Dedifferentiated amniotic fluid mesenchymal stem cell (primary cell): ENCODE measurements around the gene CD164.
A peak's percentile ranks its signal among the peaks of the same experiment; 100 is the strongest.
"Not testable (repeated sequence)": the region's sequence is repeated elsewhere in the genome, so short reads cannot be mapped to it uniquely, and the experiment has no call there.

Source experiments
- DNase-seq: peaks from one replicate; pipeline ENCODE4 v3.0.0-alpha.2; 2016; ENCODE audit errors: extremely low spot score

Gene CD164

DNA sequence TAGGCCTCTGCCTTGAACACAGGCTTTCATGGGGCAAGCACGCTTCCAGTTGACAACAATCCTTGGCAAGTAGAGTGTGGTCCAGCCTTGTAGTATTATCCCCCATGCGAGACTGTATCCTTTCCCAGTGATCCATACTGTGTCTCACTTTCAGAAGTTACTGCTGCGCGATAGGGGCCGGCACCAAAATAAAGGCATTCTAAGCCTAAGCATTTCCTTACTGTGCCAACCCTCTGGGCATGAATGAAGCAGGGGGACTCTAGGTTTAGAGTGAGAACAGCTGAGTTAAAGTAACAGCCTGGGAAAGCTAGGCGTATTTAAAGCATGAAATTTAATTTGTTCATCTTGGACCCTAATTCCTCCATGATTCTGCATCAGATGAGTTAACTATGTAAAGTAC is 39.4 kb downstream of the CD164 start:
- DNase-seq: no peak

DNA sequence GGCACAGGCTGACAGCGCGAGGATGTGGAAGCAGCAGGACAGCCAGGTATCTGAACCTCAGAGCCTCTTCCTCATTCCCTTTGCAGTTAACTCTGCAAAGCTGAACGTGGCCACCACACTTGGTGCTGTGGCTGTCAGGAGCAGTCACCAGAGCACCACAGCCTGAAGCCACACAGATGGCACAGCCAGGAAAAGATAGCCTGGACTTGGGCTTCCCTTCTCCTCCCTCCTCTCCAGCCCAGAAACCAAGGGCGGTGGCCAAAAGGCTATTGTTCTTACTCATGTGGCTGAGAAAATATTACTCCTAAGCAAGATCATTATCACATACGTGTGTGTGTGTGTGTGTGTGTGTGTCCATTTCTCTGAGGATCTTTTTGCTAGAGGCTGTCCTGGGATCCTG is 39.8 kb downstream of the CD164 start:
- DNase-seq: no peak

DNA sequence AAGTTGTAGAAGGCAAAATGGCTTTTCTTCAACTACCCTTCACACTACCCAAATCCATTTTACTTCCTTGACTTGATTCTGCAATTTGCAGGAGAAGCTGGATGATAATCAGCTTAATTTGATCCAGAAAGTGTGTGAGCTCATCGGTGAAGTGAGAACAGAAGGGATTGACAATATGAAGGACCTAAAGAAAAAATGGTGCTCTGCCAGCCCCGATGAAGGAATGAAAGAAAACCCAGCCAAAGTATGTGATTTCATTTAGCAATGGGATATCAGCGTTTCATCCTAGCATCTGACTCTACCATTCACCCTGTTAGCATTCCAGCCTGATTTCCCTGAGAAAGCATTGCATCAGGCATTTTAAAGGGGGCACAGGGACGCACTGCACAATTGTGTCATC is 41.5 kb downstream of the CD164 start:
- peak; percentile 30 for DNase-seq

DNA sequence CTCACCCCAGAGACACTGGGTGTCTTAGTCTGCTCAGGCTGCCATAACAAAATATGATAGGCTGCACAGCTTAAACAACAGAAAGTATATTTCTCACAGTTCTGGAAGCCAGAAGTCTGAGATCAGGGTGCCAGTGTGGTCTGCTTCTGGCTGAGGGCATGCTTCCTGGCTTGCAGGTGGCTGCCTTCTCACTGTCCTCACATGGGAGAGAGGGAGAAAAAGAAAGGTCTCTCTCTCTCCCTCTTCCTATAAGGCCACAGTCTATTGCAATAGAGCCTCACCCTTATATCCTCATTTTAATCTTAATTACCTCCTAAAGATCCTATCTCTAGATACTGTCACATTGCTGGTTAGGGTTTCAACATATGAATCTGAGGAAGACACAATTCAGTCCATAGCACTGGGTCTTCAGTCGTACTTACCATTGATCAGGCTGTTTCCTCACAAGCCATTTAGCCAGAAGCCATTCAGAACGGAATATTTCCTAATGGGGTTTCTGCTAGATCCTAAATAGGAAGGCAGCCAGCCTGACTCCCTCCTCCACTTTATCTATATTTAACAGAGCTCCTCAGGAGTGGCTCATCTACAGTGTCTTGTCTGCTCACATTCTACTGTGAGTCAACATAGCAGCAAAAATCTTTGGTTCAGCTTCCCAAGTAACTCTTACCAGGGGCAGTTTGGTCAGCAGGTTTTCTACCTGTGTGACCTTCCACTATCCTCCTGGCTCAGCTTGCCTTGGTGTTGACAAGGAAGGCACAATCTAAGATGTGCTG is 42.2 kb downstream of the CD164 start:
- no peak for DNase-seq

DNA sequence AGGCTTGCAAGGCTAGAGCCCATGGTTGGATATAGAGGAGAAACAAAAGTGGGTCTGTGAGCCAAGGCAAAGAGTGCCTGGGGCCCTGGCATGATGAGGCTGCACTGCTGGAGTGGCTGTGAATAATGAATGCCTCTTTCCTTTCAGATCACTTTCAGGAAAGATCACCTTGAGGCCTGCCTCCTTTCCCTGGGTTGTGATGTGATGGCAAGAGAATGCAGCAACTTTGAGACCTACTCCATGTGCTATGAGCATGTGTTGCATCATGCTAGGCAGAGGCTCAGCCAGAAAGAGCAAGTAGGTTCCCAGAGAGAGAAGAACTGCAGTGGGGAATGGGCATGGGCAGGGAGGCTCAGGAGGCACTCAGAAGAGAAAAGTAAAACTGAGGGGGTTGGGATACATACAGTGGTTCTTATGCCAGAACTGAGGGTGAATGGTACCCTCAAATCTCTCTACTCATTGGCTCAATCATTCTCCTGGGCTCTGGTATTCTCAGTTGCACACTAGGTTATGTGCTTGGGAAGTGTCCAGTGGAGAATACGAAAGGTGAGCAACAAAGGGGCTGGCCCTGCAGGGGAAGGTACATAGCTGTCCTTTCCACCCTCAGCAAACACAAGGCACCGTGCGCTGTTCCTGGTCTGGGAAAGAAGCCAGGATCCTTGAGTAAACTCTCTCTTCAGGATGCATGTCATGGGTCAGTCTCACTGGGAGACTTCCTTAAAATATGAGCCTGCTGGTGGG is 45.9 kb downstream of the CD164 start:
- no peak for DNase-seq

DNA sequence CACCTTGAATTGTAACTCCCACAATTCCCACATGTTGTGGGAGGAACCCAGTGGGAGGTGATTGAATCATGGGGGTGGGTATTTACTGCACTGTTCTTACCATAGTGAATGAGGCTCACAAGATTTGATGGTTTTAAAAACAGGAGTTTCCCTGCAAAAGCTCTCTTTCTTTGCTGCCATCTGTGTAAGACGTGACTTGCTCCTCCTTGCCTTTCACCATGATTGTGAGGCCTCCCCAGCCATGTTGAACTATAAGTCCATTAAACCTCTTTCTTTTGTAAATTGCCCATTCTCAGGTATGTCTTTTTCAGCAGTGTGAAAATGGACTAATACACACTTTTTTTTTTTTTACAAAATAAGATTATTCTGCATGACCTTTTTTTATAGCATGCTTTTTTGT is 48.4 kb downstream of the CD164 start:
- DNase-seq: not testable (repeated sequence)

DNA sequence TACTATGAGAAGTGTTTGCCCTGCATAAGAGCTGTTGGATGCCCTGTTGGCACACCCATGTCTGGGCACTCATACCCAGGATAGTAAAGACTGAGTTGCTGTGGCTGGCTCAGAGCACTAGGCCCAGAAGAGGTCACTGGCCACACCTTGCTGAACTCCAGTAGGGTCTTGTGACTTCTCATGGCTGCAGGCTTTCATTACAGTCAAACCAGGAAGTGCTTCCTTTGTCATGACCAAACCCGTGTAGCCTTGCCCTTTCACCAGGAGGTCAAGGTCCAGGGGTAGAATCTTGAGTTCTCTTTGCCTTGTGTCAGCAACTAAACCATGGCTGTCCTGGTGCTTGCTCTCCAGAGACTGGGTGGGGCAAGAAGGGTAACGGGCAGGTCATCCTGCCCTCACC is 49.5 kb downstream of the CD164 start:
- DNase-seq: no peak

DNA sequence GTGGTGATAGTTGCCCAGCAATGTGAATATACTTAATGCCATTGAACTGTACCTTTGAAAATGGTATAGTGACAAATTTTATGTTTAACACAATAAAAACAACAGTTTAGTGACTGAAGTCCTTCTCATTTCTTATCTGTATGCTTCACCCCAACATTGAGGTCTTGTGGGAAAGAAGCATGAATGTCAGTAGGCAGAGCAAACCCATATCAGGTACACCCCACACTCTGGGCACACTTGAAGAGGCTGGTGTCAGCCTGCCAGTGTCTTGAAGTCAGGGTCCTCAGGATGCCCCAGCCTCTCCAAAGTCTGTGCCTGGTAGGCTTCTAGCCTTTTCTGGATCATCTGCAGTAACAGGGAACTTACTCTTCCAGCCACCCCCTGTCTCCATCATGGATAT is 51.2 kb downstream of the CD164 start:
- DNase-seq: no peak

DNA sequence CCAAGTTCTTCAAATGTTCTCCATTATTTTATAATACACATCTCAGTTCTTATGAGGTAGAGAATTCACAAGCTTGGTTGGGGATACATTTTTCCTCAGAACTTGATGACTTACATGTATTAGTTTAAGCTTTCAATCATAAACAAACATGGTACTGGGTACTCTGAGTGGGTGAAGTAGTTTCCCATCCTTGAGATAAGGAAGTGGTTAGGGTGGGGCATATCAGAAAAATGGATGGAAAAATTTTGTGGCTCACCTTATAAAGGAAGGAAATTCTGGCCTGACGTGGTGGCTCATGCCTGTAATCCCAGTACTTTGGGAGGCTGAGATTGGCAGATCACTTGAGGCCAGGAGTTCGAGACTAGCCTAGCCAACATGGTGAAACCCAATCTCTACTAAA is 52.0 kb downstream of the CD164 start:
- no peak for DNase-seq

DNA sequence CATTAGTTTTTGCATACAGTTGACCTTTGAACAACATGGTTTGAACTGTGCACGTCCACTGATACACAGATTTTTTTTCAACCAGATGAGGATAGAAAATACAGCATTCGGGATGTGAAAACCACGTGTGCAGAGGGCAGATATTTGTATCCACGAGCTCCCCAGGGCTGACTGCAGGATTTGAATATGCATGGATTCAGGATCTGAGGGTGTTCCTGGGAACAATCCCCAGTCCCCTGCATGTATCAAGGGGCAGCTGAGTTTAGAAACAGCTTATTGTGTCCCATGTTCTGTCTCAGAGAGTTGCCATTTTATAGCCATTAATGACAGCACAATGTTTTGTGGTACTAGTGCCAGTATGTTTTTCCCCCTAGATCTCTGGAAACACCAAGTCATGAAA is 53.6 kb downstream of the CD164 start:
- DNase-seq: no peak

DNA sequence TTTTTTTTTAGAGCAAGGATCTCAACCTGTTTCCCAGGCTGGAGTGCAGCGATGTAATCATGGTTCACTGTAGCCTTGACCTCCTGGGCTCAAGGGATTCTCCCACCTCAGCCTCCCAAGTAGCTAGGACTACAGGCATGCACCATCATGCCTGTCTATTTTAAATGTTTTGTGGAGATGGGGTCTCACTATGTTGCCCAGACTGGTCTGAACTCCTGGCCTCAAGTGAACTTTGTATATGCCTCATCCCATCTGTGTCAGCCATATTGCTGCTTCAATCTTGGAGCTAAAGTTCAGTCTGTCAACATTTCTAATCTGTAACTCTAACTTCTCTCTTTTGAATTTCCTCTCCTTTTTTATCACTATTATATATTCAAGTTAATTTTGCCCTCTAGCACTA is 54.3 kb downstream of the CD164 start:
- DNase-seq: no peak

DNA sequence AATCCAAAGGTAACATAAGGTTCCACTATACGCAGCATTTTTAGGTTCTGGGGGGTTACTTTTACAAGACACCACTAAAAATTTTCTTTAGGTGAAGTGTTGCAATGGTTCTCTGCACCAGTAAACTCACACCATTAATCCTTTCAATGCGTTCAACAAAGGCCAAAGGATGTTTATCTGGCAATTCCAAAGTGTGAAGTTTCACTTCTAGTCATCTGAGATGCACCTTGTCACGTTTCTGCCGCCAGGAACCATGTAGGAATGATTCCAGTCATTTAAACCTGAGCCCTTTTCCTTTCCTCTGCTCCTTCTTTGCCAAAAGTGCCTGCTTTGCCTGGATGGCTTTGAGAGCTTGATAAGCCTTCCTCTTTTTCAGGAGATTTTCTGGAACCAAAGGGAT is 54.8 kb downstream of the CD164 start:
- no peak for DNase-seq

DNA sequence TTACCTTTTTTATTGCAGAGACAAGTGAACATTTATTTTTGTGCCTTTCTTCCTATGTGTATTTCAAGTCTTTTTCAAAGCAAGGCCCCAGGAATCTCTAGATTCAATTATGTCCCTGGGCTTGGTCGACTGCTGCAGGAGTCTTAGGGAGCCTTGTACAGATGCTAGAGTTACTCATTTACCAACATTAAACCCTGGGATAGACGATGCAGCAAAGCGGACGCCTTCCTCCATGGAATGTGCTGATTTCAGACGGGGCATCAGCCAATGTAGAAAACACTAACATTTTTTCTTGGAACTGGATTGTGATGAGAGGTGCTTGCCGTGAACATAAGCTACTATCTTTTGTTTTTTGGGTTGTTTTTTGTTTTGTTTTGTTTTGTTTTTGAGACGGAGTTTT is 55.9 kb downstream of the CD164 start:
- no peak for DNase-seq

DNA sequence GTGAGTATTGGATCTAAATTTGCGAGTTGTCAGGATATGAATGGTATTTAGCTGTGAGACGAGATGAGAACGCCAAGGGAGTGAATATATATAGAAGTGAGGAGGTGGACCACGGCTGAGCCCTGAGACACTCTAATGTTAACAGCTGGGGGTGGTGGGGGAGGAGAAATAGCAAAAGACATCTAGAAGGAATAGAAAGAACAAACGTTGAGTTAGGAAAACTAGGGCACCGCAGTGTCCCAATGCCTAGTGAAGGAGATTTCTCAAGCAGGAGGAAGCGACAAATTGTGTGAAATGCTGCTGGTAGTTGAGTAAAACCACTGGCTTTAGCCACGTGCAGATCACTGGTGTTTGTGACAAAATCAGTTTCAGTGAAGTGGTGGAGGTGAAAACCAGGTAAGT is 56.9 kb downstream of the CD164 start:
- no peak for DNase-seq

DNA sequence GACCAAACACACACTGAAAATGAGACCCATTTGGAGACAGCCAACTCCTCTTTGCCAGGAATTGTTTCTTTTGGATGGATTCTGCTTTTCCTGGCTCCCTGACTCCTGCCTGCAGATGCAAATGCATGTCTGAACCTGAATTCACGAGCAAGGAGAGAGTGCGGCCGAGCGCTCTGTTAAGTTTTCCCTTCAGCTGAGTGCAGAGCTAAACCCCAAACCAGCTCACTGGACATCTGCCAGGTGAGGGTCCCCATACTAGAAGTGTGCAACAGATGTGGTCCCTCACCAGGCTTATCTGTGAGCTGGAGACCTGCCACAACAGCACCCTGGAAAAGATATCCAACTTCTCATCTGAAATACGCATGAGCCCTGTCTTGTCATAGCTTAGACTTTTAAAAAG is 59.0 kb downstream of the CD164 start:
- no peak for DNase-seq

DNA sequence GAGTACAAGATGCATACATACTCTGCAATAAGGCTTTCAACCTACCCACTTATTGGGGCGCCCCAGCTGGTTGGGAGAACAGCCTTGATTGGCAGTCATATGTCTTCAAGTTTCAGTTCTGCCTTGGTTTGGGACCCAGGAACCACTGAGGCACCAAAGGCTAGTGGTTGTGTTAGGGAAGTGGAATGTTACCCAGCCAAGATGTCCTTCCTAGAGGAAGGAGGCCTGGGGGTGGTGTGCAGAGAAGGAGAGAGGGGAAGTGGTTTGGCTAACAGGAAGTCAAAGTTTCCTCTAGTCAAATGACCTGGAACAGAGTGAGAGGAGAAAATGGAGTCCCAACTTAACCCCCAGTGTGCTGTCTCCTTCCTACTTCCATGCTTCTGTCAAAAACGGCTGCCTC is 59.4 kb downstream of the CD164 start:
- DNase-seq: no peak

DNA sequence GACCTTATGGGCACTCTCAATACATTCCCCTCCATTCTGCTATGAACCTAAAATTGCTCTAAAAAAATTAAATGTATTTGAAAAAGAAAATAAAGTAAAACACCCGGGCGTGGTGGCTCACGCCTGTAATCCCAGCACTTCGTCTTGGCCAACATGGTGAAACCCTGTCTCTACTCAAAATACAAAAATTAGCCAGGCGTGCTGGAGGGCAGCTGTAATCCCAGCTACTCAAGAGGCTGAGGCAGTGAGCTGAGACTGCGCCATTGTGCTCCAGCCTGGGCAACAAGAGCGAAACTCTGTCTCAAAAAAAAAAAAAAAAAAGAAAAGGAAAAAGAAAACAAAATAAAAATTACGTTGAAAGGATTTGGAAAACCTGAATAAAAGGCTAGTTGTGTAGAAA is 60.5 kb downstream of the CD164 start:
- DNase-seq: no peak

DNA sequence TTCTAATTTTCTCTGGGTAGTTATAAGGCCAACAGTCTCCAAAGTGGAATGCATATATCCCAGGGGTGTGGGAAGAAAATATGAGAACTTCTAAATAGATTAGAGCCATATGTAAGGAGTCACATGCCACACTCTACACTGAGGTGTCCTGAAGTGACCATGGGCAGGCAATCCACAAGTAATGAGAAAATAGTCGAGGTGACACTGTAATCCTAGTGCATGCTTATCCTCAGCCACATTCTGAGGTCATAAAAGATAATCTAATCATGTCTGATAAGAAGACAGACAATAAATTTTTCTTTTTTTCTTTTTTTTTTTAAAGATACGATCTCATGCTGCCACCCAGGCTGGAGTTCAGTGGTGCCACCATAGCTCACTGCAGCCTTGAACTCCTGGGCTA is 62.2 kb downstream of the CD164 start:
- no peak for DNase-seq

DNA sequence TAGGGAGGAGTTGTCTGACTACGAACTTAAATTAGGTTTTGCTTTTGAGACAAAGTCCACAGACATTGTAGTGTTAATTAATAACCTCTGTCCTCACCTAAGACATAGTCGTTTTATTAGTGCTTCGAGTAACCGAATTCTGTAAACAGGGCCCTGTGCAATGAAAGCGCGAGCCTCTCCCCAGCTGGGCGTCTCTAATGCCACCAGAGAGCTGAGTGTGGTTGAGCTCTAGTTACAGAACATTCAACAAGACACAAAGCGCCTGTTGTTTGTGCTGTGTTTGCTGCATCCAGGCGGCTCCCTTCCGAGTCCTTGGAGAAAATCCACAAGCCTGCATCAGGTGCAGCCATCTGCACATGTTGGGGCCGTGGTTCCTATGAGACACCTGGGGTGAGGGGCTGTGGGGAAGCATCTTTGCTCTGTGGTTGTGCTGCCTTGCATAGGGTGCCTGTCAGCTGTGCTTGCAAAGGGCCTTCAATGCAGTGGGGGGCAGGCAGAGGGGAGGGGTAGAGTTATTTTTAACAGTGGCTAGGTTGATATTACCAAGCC is 63.9 kb downstream of the CD164 start:
- DNase-seq: no peak

DNA sequence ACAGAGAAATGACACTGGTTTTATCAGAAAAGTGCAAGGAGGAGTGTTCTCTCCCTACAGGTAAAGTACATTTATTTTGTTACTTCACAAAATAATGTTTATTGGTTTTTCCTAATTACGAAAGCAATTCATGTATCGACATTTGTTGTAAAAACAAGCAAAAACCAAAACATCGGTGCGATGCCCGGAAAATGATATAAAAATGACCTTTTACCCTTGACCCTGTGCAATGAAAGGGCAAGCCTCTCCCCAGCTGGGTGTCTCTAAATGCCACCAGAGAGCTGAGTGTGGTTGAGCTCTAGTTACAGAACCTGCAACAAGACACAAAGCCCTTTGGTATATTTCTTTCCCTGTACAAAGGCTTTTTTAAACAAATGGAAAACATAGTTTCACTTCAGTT is 65.4 kb downstream of the CD164 start:
- DNase-seq: no peak
